Chondrocyte (in vitro differentiated cells): ENCODE measurements around the gene SERPINE1. TPM values are rescaled to one million over a fixed set of nuclear protein-coding genes. Genes with fewer than 3 reads are reported as not detected.

Source experiments
- DNase-seq: peaks from one replicate; pipeline ENCODE4 v3.0.0; 2021; ENCODE audit warnings: mixed read lengths, low spot score
- H3K27ac Mint-ChIP-seq: one replicate; pipeline ENCODE4 v1.8.0; 2021; ENCODE audit warnings: mild to moderate bottlenecking, moderate library complexity, mixed read lengths; ENCODE audit not compliant: unreplicated experiment
- H3K27me3 Mint-ChIP-seq: 2 replicates; pipeline ENCODE4 v1.8.0; 2021; ENCODE audit warnings: low read depth, mixed read lengths
- H3K36me3 Mint-ChIP-seq: 2 replicates; pipeline ENCODE4 v1.8.0; 2021; ENCODE audit warnings: low read depth, mixed read lengths
- H3K4me1 Mint-ChIP-seq: 2 replicates; pipeline ENCODE4 v1.8.0; 2021; ENCODE audit warnings: low read depth, mild to moderate bottlenecking, mixed read lengths
- H3K4me3 Mint-ChIP-seq: one replicate; pipeline ENCODE4 v1.8.0; 2021; ENCODE audit warnings: mild to moderate bottlenecking, moderate library complexity, mixed read lengths; ENCODE audit not compliant: unreplicated experiment
- H3K9me3 Mint-ChIP-seq: 2 replicates; pipeline ENCODE4 v1.8.0; 2021; ENCODE audit warnings: low read depth, mixed read lengths
- microRNA-seq: library from miRNA; unstranded; fragments of <30 nt; microRNA quantifications from one replicate; pipeline ENCODE4 v1.2.0, GENCODE V29; 2020; ENCODE audit warnings: borderline number of aligned reads
- total RNA-seq: library from RNA; stranded (reverse); gene quantifications from 3 replicates; pipeline ENCODE4 v1.2.1, GENCODE V29; 2021
- TF ChIP-seq, protein P1 (sequence below): fragments of 200-600 bp; sonication (generic); IDR thresholded peaks from 2 replicates; pipeline ENCODE4 v1.5.0; 2021; ENCODE audit warnings: antibody characterized with exemption, mild to moderate bottlenecking, moderate library complexity

Gene SERPINE1
- total RNA-seq, 1 donor from 2014 or later = 1,180 TPM

GRCh38 chr7:101186194-101186593 lies 59.3 kb downstream of the SERPINE1 start:
- Mint-ChIP-seq H3K27me3 (no peaks in the 10 kb centered on the region), H3K4me1 (peaks cover 6% of the 10 kb centered on the region), H3K36me3 (no peaks in the 10 kb centered on the region), H3K4me3 (no peak overlapping the region), H3K27ac (no peak overlapping the region), H3K9me3 (no peaks in the 10 kb centered on the region)
- TF ChIP-seq, protein P1, sequence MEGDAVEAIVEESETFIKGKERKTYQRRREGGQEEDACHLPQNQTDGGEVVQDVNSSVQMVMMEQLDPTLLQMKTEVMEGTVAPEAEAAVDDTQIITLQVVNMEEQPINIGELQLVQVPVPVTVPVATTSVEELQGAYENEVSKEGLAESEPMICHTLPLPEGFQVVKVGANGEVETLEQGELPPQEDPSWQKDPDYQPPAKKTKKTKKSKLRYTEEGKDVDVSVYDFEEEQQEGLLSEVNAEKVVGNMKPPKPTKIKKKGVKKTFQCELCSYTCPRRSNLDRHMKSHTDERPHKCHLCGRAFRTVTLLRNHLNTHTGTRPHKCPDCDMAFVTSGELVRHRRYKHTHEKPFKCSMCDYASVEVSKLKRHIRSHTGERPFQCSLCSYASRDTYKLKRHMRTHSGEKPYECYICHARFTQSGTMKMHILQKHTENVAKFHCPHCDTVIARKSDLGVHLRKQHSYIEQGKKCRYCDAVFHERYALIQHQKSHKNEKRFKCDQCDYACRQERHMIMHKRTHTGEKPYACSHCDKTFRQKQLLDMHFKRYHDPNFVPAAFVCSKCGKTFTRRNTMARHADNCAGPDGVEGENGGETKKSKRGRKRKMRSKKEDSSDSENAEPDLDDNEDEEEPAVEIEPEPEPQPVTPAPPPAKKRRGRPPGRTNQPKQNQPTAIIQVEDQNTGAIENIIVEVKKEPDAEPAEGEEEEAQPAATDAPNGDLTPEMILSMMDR = no peak
- no peak for DNase-seq

DNA sequence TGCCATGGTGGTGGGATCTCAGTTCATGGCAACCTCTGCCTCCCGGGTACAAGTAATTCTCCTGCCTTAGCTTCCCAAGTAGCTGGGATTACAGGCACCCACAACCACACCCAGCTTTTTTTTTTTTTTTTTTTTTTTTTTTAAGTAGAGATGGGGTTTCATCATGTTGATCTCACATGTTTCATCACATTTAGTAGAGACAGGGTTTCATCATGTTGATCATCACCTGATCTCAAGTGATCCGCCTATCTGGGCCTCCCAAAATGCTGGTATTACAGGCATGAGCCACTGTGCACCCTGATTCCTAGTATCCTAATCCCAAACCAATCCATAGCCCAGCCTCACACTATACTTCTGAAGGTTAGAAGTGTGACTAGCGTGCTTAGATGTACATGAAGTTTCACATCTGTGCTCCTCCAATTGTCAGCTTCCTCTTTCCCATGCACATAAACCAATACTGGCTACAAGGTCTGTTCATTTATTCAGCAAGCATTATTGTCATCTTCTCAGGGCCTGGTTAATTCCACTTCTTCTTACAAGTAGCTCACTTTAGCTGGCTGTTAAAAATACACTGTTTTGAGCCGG lies 60.0 kb downstream of the SERPINE1 start:
- H3K4me3 Mint-ChIP-seq = no peak overlapping the region
- DNase-seq = no peak
- peaks cover 6% of the 10 kb centered on the region for H3K4me1 Mint-ChIP-seq
- H3K27me3 Mint-ChIP-seq = no peaks in the 10 kb centered on the region
- H3K9me3 Mint-ChIP-seq = no peaks in the 10 kb centered on the region
- no peak overlapping the region for H3K27ac Mint-ChIP-seq
- TF ChIP-seq, protein P1 = no peak
- no peaks in the 10 kb centered on the region for H3K36me3 Mint-ChIP-seq

Small RNA genes lying within 50 kb of the gene (microRNA-seq; reads per million reads assigned to microRNA genes)
- gene MIR4653 = not detected

Other genes starting within 250 kb of the SERPINE1 start
- 4.1 to 5.0 TPM (median 4.3 TPM) in 3 replicates for gene UFSP1, start 237.4 kb upstream of the SERPINE1 start, total RNA-seq
- gene ACHE, start 231.2 kb upstream of the SERPINE1 start, total RNA-seq = 1.4 to 2.9 TPM (median 2.6 TPM) in 3 replicates
- gene MUC3A, start 177.6 kb upstream of the SERPINE1 start, total RNA-seq = not detected in 3 replicates
- not detected in 3 replicates for gene MUC12, start 157.5 kb upstream of the SERPINE1 start, total RNA-seq
- not detected in 3 replicates for gene MUC17, start 107.0 kb upstream of the SERPINE1 start, total RNA-seq
- gene TRIM56, start 41.6 kb upstream of the SERPINE1 start, total RNA-seq = 26.1 to 35.7 TPM (median 30.4 TPM) in 3 replicates
- 55.9 to 60.5 TPM (median 60.4 TPM) in 3 replicates for gene AP1S1, start 27.4 kb downstream of the SERPINE1 start, total RNA-seq
- gene VGF, start 38.5 kb downstream of the SERPINE1 start, total RNA-seq = 0.22 to 0.26 TPM in 2 of 3 replicates, not detected in the other
- not detected in 3 replicates for gene NAT16, start 53.2 kb downstream of the SERPINE1 start, total RNA-seq
- gene MOGAT3, start 73.9 kb downstream of the SERPINE1 start, total RNA-seq = not detected in 3 replicates
- 129 to 156 TPM (median 149 TPM) in 3 replicates for gene PLOD3, start 90.5 kb downstream of the SERPINE1 start, total RNA-seq
- 57.2 to 65.0 TPM (median 58.1 TPM) in 3 replicates for gene ZNHIT1, start 91.1 kb downstream of the SERPINE1 start, total RNA-seq
- gene CLDN15, start 110.7 kb downstream of the SERPINE1 start, total RNA-seq = 6.6 to 7.7 TPM (median 7.6 TPM) in 3 replicates
- 110 to 133 TPM (median 118 TPM) in 3 replicates for gene FIS1, start 118.0 kb downstream of the SERPINE1 start, total RNA-seq
- gene IFT22, start 194.7 kb downstream of the SERPINE1 start, total RNA-seq = 24.3 to 33.0 TPM (median 26.8 TPM) in 3 replicates
- 102 to 156 TPM (median 155 TPM) in 3 replicates for gene COL26A1, start 235.8 kb downstream of the SERPINE1 start, total RNA-seq